ENCODE data around the gene PPP1R26. TPM values are rescaled to one million over a fixed set of nuclear protein-coding genes. Genes with fewer than 3 reads are reported as not detected.
"Not testable (repeated sequence)": the region's sequence is repeated elsewhere in the genome, so short reads cannot be mapped to it uniquely, and the experiment has no call there.

The PPP1R26 gene
- total RNA-seq, 2 donors from 2014 or later: 15.3 to 41.9 TPM

DNA sequence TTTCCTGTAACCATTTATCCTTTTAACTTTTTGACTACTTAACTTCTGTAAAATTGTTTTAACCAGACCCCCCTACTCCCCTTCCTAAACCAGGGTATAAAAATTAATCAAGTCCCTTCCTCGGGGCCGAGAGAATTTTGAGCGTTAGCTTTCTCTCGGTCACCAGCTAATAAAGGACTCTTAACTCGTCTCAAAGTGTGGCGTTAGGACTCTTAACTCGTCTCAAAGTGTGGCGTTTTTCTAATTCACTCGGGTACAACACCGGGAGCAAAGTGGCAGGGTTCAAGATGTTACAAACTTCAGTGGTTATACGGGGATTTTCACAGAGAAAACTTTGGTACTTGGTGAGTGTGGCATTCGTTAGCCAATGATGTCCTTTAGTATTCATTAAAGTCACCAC lies 39.7 kb upstream of the PPP1R26 start:
- intact Hi-C loops (cut with DNase I): no loop called here
- no peaks in the 10 kb centered on the region for H3K9me3 ChIP-seq
- WGBS: 84% methylated on average over 12 of the region's 12 CpGs
- H3K4me3 ChIP-seq: no peak overlapping the region
- DNase-seq (ENCODE audit: low spot score): no peak
- H3K4me1 ChIP-seq (replicated peaks): no peaks in the 10 kb centered on the region
- peaks cover 2% of the 10 kb centered on the region for H3K27me3 ChIP-seq (replicated peaks; ENCODE audit: insufficient read depth)
- no peak overlapping the region for H3K27ac ChIP-seq
- no peaks in the 10 kb centered on the region for H3K36me3 ChIP-seq
- TF ChIP-seq POLR2AphosphoS5 (IDR thresholded peaks at IDR 0.05): no peak
- TF ChIP-seq, protein P1, sequence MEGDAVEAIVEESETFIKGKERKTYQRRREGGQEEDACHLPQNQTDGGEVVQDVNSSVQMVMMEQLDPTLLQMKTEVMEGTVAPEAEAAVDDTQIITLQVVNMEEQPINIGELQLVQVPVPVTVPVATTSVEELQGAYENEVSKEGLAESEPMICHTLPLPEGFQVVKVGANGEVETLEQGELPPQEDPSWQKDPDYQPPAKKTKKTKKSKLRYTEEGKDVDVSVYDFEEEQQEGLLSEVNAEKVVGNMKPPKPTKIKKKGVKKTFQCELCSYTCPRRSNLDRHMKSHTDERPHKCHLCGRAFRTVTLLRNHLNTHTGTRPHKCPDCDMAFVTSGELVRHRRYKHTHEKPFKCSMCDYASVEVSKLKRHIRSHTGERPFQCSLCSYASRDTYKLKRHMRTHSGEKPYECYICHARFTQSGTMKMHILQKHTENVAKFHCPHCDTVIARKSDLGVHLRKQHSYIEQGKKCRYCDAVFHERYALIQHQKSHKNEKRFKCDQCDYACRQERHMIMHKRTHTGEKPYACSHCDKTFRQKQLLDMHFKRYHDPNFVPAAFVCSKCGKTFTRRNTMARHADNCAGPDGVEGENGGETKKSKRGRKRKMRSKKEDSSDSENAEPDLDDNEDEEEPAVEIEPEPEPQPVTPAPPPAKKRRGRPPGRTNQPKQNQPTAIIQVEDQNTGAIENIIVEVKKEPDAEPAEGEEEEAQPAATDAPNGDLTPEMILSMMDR (IDR thresholded peaks at IDR 0.05): no peak
- TF ChIP-seq POLR2A (IDR thresholded peaks at IDR 0.05): no peak

DNA sequence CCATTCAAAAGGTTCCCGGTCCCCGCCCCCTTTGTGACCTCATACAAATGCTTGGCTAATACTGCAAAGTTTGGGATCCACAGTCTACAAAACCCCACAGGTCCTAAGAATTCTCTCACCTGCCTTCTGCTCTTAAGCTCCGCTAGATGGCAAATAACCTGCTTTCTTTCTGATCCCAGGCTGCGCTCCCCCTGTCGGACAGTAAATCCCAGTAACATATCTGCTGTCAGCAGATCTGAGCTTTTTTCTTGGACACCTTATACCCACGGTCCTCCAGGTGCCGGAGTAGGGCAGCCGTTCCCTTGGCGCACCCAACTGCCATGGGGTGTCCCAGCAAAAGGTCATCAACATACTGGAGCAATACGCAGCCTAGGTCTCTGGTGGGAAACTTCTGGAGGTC lies 39.0 kb upstream of the PPP1R26 start:
- no peak overlapping the region for H3K27ac ChIP-seq
- H3K4me1 ChIP-seq (replicated peaks): no peaks in the 10 kb centered on the region
- 80% methylated on average over 10 of the region's 10 CpGs for WGBS
- TF ChIP-seq, protein P1 (IDR thresholded peaks at IDR 0.05): no peak
- TF ChIP-seq POLR2A (IDR thresholded peaks at IDR 0.05): no peak
- no peak for TF ChIP-seq POLR2AphosphoS5 (IDR thresholded peaks at IDR 0.05)
- DNase-seq (ENCODE audit: low spot score): no peak
- H3K4me3 ChIP-seq: no peak overlapping the region
- peaks cover 2% of the 10 kb centered on the region for H3K27me3 ChIP-seq (replicated peaks; ENCODE audit: insufficient read depth)
- H3K36me3 ChIP-seq: no peaks in the 10 kb centered on the region
- intact Hi-C loops (cut with DNase I): no loop called here
- no peaks in the 10 kb centered on the region for H3K9me3 ChIP-seq

DNA sequence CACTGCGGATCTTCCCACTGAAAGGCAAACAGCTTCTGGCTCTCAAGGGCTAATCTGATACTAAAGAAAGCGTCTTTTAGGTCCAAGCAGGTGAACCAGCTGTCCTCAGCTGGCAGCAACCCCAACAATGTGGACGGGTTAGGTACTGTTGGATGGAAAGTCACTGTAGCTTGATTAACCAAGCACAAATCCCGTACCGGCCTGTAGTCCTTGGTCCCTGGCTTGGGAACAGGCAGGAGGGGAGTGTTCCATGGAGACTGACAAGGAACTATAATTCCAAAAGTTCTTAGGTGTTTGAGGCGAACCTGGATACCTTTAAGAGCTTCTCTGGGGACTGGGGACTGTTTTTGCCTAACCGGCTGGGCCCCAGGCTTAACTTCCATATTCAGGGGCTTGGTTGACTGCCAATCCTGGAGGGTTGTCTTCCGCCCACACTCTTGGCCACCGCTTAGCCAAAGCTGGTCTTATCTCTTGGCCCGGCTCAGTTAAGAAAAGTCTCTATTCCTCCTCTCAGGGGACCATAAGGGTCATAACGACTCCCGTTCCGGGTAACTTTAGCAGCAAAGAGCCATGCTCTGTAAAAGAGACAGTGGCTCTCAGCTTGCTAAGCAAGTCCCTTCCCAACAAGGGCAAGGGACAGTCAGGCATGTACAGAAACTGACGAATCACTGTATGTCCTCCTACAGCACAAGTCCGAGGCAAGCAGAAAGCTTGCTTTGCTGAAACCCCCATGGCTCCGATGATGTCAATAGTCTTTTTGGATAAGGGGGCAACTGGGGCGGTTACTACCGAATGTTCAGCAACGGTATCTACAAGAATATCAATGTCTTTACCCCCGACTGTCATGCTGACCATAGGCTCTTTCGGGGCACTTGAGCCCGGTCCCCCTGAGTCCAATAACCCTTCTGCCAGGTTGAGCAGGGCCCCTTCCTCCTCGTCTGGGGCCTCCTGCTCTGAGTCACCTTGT lies 38.2 kb upstream of the PPP1R26 start:
- H3K27me3 ChIP-seq (replicated peaks; ENCODE audit: insufficient read depth); H3K9me3 ChIP-seq; H3K4me3 ChIP-seq; intact Hi-C loops (cut with DNase I); H3K27ac ChIP-seq; H3K36me3 ChIP-seq; DNase-seq (ENCODE audit: low spot score); H3K4me1 ChIP-seq (replicated peaks): not testable (repeated sequence)
- 42% methylated on average over 23 of the region's 23 CpGs for WGBS

DNA sequence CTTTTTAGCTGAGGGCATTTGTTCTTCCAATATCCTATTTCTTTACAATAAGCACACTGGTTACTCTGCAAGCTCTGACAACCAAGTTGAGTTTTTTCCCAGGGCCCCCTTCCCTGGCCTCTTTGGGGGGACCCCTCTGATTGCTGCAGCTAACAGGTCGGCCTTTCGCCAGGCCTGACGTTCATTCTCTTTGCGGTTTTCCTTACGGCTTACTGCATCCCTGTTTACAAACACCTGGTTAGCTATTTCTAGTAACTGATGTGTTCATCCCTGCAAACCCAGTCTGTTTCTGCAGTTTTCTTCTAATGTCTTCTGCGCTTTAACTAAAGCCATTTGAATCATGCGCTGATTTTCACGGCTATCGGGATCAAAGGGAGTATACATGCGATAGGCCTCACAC lies 37.5 kb upstream of the PPP1R26 start:
- intact Hi-C loops (cut with DNase I): no loop called here
- no peaks in the 10 kb centered on the region for H3K9me3 ChIP-seq
- WGBS: 80% methylated on average over 10 of the region's 10 CpGs
- TF ChIP-seq POLR2AphosphoS5 (IDR thresholded peaks at IDR 0.05): no peak
- H3K27me3 ChIP-seq (replicated peaks; ENCODE audit: insufficient read depth): peaks cover 2% of the 10 kb centered on the region
- no peak overlapping the region for H3K27ac ChIP-seq
- no peaks in the 10 kb centered on the region for H3K36me3 ChIP-seq
- no peak overlapping the region for H3K4me3 ChIP-seq
- H3K4me1 ChIP-seq (replicated peaks): no peaks in the 10 kb centered on the region
- no peak for DNase-seq (ENCODE audit: low spot score)

DNA sequence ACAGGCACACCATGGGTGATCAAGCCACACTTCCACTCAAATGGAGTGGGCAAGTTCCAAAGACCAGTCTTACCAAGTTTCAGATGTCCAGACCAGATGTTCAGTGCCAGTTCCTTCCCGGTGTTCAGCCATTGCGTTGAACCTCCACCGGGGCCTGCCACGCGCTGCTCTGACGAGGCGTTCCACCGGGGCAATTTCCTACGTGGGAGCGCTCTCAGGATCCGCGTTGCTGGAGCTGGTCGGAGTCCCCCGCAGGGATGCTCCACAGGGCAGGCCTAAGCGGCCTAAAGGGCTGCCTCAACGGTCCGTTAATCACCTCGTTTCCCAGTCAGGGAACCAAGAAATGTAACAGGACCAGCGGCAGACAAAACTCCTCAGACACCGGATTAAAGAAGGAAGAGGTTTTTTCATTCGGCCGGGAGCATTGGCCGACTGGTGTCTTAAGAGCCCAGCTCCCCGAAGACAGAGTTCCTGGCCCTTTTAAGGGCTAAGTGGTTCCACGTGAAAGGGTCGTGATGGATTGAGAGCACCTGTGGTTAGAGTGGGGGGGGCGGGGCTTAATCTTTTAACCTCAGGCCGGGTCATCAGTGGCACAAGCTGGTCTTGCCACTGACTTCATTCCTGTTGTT lies 35.7 kb upstream of the PPP1R26 start:
- WGBS: 77% methylated on average over 28 of the region's 28 CpGs
- Histone ChIP-seq H3K4me1 (replicated peaks) (no peaks in the 10 kb centered on the region), H3K27me3 (replicated peaks; ENCODE audit: insufficient read depth) (peaks cover 2% of the 10 kb centered on the region), H3K36me3 (no peaks in the 10 kb centered on the region), H3K9me3 (no peaks in the 10 kb centered on the region), H3K27ac (no peak overlapping the region), H3K4me3 (no peak overlapping the region)
- intact Hi-C loops (cut with DNase I): no loop called here
- TF ChIP-seq, protein P1 (IDR thresholded peaks at IDR 0.05): no peak
- TF ChIP-seq POLR2AphosphoS5 (IDR thresholded peaks at IDR 0.05) (no peak), POLR2A (IDR thresholded peaks at IDR 0.05) (no peak)
- no peak for DNase-seq (ENCODE audit: low spot score)

Data from prostate gland (tissue), 2 donors.